Activated CD4-positive, CD25-positive, alpha-beta regulatory T cell treated with anti-CD3 and anti-CD28 coated beads, Interleukin-2, amount 50 U/mL, for 24 hours (primary cell): ENCODE results near the gene THSD4.

Experiments used
- ATAC-seq, 2 donors: fragments of 150-1000 bp; cut with Tn5 transposase; one replicate each; pipeline ENCODE4 v1.10.0; 2021; ENCODE audit warnings: mild to moderate bottlenecking in 1 of 2, moderate library complexity in 1 of 2

The THSD4 gene

DNA sequence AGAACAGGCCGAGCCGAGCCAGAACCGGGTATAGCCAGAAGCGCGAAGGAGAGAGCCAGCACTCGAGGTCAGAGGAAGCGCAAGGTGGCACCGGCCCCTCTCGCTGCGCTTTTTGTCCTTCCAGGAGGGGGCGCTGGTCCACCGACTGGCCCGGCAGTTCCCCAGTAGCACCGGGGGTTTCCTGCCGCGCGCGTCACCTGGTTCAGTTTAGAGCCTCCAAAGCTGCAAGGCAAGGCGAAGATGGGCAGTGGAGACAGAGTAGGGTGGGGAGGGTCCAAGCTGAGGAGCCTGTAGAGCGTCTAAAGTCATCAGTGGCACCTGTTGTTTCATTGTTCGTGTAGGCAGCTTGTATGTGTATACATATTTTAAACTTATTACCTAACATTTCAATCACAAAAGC lies 687.5 kb downstream of the THSD4 start:
- ATAC-seq, result no peak

GRCh38 chr15:71804226-71804625 lies 689.0 kb downstream of the THSD4 start:
- ATAC-seq, result no peak

DNA sequence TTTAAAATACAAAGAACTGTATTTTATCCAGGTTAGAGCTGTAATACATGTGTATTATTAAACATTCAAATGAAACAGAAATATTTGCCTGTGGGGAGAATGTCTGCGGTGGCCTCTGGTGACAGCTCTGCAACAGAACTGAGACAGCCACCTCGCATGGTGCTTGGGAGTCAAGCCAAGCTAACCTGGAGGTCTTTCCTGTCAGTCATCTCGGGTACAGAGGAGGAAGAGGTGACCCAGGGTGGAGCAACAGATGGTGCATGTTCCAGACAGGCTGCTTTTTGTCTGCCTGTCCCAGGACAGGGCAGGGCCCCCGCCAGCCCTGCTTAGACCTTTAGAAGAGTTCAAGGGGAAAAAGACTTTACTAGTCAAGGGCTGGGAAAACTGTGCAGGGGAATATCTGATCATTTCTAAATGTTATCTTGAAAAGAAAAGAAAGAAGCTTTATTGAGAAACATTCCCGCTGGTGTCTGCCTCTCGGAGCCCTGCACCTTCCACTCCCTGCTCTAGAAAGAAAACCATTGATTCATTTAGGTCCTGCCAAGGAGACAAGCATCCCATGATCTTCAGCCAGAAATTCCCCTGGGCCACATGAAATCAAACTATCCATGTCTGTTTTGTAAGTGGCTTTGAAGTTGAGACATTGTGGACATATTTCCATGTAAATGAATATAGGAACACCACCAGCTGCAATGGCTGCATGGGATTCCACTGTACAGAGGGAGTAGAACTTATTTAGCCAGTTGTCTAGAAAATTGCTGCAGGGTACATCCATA lies 689.6 kb downstream of the THSD4 start:
- ATAC-seq, result no peak

DNA sequence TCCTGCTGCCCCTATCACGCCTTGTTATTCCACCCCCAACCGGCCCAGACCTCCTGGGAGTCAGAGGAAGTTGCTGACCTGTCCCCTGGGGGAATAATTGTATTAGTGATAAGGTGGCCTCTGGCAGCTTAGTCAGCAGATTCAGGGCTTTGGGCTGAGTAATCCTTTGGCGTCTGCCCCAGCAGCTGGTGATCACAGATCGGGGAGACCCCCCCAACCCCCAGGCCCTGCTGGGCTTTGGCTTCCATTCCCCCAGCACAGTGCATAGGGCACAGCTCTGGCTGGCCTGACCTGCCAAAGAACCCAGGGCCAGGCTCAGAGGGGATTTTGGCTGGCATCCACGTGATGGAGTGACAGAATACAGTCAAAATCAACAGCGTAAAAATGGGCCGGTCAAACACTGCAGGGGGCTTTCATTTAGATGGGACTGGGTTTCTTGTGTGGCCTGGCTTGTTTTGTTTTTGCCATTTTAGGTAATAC lies 691.2 kb downstream of the THSD4 start:
- no peak for ATAC-seq

DNA sequence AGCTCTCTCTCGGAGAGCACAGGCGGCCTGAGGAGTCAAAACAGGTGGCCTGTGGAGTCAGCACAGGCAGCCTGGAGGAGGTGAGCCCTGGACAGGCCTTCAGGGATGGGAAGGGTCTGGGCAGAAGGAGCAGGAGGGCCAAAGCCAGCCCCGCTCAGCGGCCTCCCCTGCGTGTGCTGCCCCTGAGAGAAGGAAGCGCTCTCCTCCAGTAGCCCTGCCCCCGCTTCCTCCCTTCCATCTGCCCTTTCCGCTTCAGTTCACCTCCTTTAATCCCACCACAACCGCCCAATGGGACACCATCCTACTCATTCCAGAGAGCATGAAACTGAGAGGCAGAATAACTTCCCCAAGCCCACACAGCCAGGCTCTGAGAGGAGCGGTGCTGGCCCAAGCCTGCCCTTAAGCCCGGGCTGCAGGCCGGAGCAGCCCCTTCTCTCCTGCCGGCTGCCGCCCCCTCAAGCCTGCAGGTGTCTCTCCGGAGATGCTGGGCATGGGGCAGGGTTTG lies 691.9 kb downstream of the THSD4 start:
- no peak for ATAC-seq

DNA sequence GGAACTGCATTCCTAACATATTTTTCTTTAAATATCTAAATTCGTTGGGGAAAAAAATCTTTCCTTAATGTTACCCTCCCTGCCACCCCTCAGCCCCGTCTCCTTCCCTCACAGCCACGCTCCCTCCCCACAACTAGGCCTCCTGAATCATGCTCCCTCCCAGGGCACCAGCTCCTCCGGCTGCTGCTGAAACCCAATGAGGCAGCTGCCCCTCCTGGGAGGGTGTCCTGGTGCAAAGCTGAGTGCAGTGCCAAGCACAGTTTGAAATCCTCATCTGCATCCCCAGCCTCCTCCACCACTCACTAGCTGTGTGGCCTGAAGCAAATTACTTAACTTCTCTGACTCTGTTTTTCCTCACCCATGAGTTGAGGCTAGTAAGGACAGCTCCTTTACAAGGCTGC lies 692.4 kb downstream of the THSD4 start:
- ATAC-seq, result no peak

DNA sequence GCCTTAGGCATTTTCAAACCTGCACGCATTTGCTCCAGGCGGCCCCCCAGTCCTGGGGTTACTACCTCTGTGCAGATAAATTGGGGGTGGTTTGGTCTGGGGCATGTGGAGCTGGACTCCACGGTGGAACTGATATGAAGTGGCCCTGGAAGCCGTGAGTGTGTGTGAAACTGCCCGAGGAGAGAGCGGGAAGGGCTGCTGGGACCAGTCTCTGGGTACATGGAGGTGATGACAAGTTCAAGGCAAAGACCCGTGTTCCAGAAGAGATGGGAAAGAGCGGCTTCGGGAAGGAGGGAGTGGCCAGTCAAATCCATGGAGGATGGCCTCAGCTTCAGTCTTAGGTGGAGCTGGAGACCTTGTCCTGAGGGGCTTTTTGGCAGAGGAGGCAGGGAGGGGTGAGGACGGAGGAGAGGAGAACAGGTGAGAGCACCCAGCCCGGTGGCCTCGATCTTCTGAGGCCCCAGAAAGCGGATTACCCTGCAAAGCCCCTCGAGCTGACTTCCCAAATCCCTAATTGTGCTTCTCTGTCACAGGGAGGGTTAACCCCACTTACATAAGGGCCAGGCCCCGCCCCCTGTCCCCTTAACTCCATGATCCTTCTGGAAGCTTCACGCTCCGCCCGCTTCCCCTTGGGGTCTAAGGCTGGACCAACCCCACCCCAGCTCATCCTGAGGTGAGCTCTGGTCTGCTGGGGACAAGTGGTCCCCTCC lies 693.2 kb downstream of the THSD4 start:
- no peak for ATAC-seq

DNA sequence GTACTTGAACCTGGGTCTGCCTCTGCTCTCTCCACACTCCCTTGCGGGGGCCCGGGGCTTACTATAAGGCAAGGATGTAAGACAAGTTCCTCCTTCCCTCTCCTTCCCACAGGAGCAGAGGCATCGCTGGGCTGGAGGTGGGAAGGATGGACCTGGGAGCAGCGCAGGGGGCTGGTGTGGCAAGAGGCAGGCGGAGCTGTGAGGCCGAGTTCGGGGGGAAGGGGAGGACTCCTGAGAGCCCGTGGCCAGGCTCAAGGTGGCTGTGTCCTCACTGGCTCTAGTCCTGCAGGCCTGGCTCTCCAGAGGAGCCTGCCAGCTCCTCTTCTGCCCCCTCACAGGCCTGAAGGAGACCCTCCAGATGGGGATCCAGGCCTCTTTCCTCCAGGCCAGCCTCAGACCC lies 694.1 kb downstream of the THSD4 start:
- ATAC-seq, result no peak

DNA sequence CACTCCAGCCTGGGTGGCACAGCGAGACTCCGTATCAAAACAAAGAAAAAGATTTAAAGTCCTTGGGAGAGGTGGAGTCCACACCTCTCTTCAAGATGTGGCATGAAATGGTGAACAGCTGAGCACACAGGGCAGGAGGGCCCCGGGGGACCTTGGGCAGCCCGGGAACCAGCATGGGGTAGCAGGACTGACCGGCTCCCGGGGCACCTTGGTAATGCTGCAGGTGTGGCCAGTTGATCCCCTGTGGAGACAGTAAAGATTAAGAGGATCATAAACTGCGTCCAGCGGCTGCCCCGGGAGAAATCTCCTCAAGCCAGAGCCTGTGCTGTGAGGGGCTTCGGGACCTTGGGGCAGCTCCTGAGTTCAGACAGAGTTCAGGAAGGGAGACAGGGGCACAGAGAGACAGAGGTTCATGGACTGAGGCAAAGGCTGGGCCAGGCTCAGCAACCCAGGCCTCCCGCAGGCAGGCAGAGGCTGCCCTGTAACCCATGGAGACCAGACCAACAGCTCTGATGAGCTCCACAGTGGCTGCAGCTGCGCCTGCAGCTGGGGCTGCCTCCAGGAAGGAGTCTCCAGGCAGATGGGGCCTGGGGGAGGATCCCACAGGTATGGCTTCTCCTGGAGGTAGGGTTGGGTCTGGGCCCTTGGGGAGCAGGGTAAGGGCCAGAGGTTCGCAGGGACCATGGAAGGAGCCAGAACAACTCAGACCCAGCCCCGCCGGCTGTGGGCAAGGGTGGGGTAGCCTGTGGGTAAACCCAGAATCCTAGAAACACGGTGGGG lies 695.2 kb downstream of the THSD4 start, which contains the start of gene NR2E3:
NR2E3 (plus strand) TSS at position 299 of the 780 bp plus-strand sequence; CDS start at position 489, 190 bp downstream.
- ATAC-seq, result no peak

DNA sequence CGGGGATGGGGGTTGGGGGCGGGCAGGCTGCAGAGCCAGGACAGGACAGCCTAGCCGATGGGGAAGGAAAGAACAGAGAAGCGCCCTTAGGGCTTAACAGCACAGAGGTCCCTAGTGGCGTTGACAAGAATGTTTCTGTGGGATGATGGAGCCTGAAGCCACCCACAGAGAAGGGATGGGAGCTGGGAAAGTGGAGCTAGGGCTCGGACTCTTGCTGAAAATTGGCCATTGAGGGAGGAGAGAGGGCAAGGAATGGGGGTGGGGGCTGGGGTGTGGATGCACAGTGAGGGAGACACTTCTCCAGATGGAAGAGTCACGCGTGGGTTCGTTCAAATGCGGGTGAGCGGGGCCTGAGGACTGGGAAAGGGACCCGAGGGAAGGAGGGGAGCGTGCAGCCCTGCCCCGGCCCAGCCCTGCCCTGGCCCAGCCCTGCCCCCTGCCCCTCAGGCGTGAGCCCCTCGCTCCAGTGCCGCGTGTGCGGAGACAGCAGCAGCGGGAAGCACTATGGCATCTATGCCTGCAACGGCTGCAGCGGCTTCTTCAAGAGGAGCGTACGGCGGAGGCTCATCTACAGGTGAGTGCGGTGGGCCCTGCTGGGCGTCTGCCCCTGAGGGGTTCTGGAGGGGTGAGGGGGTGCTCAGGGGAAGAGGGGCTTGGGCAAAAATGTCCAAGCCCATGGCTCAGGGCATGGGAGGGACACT lies 695.9 kb downstream of the THSD4 start:
- ATAC-seq, result no peak

GRCh38 chr15:71811752-71812735 lies 696.8 kb downstream of the THSD4 start:
- no peak for ATAC-seq

- ATAC-seq, result no peak
Measured at GRCh38 chr15:71812966-71813722, 697.9 kb downstream of the THSD4 start.

DNA sequence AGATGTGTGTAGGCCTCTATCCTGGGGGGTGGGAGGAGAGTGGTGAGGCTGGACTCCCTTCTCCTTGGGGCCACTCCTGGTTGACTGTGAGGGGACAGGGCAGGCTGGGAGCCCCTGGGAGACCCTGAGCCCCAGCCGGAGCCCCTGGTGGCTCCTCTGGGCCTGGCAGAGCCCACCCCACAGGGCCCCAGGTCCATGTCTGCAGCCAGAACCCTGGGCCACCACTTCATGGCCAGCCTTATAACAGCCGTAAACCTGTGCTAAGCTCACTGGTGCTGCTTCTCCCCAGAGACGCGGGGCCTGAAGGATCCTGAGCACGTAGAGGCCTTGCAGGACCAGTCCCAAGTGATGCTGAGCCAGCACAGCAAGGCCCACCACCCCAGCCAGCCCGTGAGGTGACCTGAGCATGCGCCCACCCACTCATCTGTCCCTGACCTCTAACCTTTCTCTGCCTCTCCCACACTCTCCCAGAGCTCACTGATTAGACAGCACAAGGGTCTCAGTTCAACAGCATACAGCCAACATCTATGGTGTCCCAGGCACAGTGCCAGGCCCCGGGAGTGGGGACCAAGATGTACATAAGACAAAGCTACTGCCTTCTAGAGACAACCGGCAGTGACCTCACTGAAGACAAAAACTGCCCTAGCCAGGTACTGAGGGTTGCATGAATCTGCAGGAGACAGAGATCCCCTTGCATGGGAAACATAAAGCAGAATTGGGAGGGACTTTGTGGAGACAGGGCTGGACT lies 698.6 kb downstream of the THSD4 start:
- no peak for ATAC-seq

DNA sequence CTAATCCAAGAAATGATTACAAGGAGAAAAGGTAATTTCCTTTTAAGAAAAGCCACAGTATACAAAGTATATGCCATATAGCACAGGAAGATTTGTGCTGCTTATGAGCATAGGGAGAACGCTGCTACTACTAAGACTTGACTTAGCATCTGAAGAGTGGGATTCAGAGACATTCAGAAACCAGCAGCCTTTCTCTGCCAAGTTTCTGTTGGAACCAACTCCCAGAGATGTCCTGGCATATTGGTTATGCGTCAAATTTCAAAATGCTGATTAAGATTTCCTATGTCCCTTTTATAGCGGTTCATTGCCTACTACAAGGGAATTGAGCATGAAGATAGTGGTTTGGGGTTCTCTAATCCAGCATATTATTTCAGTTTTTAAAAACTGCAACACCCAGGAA lies 700.0 kb downstream of the THSD4 start:
- no peak for ATAC-seq

DNA sequence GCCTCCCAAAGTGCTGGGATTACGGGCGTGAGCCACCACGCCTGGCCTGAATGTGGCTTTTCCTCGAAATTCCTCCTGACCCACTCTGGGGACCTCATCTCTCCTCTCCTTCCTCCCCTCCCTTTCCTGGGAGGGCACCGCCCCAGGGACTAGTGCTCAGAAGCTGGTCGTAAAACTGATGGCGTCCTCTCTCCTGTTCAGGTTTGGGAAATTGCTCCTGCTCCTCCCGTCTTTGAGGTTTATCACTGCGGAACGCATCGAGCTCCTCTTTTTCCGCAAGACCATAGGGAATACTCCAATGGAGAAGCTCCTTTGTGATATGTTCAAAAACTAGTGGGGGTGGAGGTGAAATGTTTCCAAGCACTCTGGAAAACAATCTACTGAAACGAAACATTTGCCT lies 702.1 kb downstream of the THSD4 start:
- ATAC-seq, result no peak

DNA sequence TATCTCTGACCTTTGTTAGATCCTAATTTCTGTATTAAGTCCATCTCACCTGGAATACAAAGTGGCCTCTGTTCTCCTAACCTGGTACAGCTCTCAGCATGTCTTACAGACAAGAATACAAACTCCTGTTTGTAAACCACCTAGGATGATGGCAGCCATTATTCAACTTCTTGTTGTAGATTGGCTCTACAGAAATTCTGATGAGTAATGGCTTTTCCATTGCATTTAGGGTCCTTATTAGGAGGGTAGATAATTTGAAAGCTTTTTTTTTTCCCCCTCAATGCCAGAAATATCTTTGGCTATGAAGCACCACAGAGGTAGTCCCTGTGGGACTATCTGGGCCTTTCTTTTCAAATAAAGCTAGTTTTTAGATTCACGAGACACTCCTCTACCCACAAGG lies 704.9 kb downstream of the THSD4 start:
- no peak for ATAC-seq

DNA sequence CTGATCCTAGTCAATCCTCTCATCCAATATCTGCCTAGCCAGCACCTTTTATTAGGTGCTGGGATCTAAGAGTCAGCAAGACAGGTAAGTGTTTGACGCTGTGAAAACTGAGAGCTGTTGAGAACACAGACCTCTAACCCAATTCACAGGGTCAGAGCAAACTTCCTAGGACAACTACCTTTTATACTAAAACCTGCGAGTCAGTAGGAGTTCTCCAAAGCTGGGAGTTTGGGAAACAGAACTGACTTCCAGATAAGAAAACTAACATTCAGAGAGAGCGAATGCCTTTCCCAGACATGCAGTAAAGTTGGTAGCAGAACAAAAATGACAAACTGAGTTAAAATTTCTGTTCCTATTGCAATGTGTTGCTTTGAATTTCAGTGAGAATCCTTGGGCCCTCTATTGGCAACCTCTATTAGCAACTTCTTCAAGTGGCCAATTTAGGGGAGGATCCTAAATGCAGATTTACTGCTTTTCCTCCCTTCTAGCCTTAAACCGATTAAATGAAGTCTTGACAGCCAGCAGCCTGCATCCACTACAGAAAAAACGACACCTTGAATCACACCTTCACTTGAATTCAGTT lies 706.4 kb downstream of the THSD4 start:
- no peak for ATAC-seq

GRCh38 chr15:71822890-71823630 lies 707.8 kb downstream of the THSD4 start:
- ATAC-seq, result no peak

GRCh38 chr15:71823801-71824200 lies 708.5 kb downstream of the THSD4 start:
- ATAC-seq, result no peak
